ENCODE data around the gene YKT6.

DNA sequence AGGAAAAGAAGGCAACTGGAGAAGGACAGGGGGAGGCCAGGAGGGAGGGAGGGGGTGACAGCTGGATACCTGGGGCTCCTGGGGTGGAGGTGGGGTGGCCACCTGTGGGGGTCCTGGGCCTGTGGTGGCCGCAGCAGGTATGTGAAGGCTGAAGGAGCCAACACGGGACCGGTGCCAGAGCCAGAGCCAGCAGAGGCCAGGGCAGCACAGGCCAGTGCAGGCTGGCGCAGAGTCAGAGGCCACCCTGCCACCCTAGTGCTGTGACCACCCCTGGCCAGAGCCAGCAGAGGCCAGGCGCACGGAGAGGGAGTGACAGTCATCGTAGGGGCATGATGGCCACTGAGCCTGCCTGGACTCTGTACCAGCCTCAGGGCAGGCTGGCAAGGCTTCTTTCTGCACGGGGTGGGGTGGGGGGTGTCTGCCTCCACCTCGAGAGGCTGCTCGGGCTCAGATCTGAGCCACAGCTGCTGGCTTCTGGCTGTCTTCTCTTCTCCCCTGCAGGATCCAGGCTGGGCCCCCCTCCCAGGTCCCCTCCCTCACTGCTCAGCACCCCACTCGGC is 28.8 kb downstream of the YKT6 start:
- TF ChIP-seq TCF7L2 (IDR thresholded peaks at IDR 0.05; ENCODE audit: borderline replicate concordance, low read depth, low read length): no peak
- TF ChIP-seq, protein P1, sequence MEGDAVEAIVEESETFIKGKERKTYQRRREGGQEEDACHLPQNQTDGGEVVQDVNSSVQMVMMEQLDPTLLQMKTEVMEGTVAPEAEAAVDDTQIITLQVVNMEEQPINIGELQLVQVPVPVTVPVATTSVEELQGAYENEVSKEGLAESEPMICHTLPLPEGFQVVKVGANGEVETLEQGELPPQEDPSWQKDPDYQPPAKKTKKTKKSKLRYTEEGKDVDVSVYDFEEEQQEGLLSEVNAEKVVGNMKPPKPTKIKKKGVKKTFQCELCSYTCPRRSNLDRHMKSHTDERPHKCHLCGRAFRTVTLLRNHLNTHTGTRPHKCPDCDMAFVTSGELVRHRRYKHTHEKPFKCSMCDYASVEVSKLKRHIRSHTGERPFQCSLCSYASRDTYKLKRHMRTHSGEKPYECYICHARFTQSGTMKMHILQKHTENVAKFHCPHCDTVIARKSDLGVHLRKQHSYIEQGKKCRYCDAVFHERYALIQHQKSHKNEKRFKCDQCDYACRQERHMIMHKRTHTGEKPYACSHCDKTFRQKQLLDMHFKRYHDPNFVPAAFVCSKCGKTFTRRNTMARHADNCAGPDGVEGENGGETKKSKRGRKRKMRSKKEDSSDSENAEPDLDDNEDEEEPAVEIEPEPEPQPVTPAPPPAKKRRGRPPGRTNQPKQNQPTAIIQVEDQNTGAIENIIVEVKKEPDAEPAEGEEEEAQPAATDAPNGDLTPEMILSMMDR (tag by site-specific recombination; IDR thresholded peaks at IDR 0.05): no peak
- TF ChIP-seq, protein P2, sequence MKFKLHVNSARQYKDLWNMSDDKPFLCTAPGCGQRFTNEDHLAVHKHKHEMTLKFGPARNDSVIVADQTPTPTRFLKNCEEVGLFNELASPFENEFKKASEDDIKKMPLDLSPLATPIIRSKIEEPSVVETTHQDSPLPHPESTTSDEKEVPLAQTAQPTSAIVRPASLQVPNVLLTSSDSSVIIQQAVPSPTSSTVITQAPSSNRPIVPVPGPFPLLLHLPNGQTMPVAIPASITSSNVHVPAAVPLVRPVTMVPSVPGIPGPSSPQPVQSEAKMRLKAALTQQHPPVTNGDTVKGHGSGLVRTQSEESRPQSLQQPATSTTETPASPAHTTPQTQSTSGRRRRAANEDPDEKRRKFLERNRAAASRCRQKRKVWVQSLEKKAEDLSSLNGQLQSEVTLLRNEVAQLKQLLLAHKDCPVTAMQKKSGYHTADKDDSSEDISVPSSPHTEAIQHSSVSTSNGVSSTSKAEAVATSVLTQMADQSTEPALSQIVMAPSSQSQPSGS (tag by site-specific recombination; IDR thresholded peaks at IDR 0.05; ENCODE audit: low read depth): no peak
- TF ChIP-seq, protein P3, sequence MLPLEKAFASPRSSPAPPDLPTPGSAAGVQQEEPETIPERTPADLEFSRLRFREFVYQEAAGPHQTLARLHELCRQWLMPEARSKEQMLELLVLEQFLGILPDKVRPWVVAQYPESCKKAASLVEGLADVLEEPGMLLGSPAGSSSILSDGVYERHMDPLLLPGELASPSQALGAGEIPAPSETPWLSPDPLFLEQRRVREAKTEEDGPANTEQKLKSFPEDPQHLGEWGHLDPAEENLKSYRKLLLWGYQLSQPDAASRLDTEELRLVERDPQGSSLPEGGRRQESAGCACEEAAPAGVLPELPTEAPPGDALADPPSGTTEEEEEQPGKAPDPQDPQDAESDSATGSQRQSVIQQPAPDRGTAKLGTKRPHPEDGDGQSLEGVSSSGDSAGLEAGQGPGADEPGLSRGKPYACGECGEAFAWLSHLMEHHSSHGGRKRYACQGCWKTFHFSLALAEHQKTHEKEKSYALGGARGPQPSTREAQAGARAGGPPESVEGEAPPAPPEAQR (tag by site-specific recombination; IDR thresholded peaks at IDR 0.05): no peak
- no peak for TF ChIP-seq ZNF24 (tag by site-specific recombination; IDR thresholded peaks at IDR 0.05)
- TF ChIP-seq ZFHX2 (tag by site-specific recombination; conservative IDR thresholded peaks at IDR 0.05): no peak
- TF ChIP-seq YY1 (tag by site-specific recombination; IDR thresholded peaks at IDR 0.05): no peak
- no peak for TF ChIP-seq ZNF580 (tag by site-specific recombination; IDR thresholded peaks at IDR 0.05)

Measured in HEK293 (cell line).